Measurements from ENCODE around the gene SEMA4D. TPM values are rescaled to one million over a fixed set of nuclear protein-coding genes. Genes with fewer than 3 reads are reported as not detected.

Gene SEMA4D
- total and polyA plus RNA-seq, 9 of the 15 experiments (the other 6 are each of a cell fraction or from before 2014, with no cell fraction given) = 0.38 to 5.1 (median 1.8) TPM

- POLR2A ChIA-PET = no interaction called here
These were observed 132.4 kb downstream of the SEMA4D start for GRCh38 chr9:89365532-89365912.

More at GRCh38 chr9:89365532-89365912, 132.4 kb downstream of the SEMA4D start:
- CTCF ChIA-PET (ENCODE audit: low intra/inter-chr PET ratio) = no interaction called here
- Histone ChIP-seq H3K4me3 (no peak overlapping the region), H3K36me3 (ENCODE audit: control insufficient read depth, insufficient read depth, low read length) (peaks cover 13% of the 10 kb centered on the region; the same call in 2 of the 3 replicates), H3K4me2 (ENCODE audit: insufficient read depth, low read length) (no peak overlapping the region), H3K9me1 (ENCODE audit: control insufficient read depth, insufficient read depth, low read length) (no peaks in the 10 kb centered on the region), H3K9me3 (replicated peaks; ENCODE audit: control insufficient read depth, insufficient read depth, low read depth, low read length) (no peaks in the 10 kb centered on the region), H3K27ac (ENCODE audit: extremely low read depth, low read depth, low read length) (no peak overlapping the region), H4K20me1 (replicated peaks; ENCODE audit: control insufficient read depth, insufficient read depth, low read length) (no peaks in the 10 kb centered on the region), H3K27me3 (ENCODE audit: control insufficient read depth in 2 of 2, insufficient read depth in 2 of 2, low read length in 2 of 2) (peaks cover 0 to 16% of the 10 kb centered on the region in 2 experiments; a peak in 1 of 5 replicates), H3K4me1 (replicated peaks in 1 of 2; ENCODE audit: control insufficient read depth in 2 of 2, insufficient read depth in 2 of 2, low read length in 2 of 2) (no peaks in the 10 kb centered on the region), H3K9ac (ENCODE audit: insufficient read depth in 1 of 2, low read depth in 2 of 2, low read length in 2 of 2) (no peak overlapping the region), H2AFZ (ENCODE audit: low read depth, low read length) (no peak overlapping the region), H3K79me2 (ENCODE audit: control insufficient read depth, insufficient read depth, low read length) (no peaks in the 10 kb centered on the region)
- WGBS (ENCODE audit: insufficient coverage, low coverage, missing lambda C conversion rate) = 45% methylated on average over 2 of the region's 2 CpGs
- intact Hi-C loops (cut with micrococcal nuclease) (no loop called here), in situ Hi-C loops (cut with MboI) (no loop called here)
- no TSS peak for BruUV-seq (replicated peaks)
- FAIRE-seq (no peak), DNase-seq (ENCODE audit: extremely low read depth in 1 of 4, low spot score in 3 of 4) (no peak), ATAC-seq (no peak)
- TF ChIP-seq KAT8 (IDR thresholded peaks at IDR 0.05; ENCODE audit: low read depth) (no peak), GTF2A2 (tag; IDR thresholded peaks at IDR 0.05) (no peak), CCAR2 (IDR thresholded peaks at IDR 0.05; ENCODE audit: low read depth, low read length) (no peak), HEY1 (CRISPR knock-in tag; IDR thresholded peaks at IDR 0.05; ENCODE audit: borderline replicate concordance) (no peak), NFE2L1 (tag; IDR thresholded peaks at IDR 0.05; ENCODE audit: borderline replicate concordance, low read depth) (no peak), BCLAF1 (IDR thresholded peaks at IDR 0.05; ENCODE audit: borderline replicate concordance in 1 of 2, control insufficient read depth in 1 of 2, low read depth in 2 of 2, low read length in 1 of 2) (no peak), CHD4 (IDR thresholded peaks at IDR 0.05; ENCODE audit: insufficient read depth, insufficient replicate concordance, low read depth, low read length, poor library complexity, severe bottlenecking) (no peak), CREB3 (tag; conservative IDR thresholded peaks at IDR 0.05; ENCODE audit: low read depth) (no peak), CEBPZ (IDR thresholded peaks at IDR 0.05; ENCODE audit: borderline replicate concordance, low read depth, low read length) (no peak)
- TF ChIP-seq, protein P1, sequence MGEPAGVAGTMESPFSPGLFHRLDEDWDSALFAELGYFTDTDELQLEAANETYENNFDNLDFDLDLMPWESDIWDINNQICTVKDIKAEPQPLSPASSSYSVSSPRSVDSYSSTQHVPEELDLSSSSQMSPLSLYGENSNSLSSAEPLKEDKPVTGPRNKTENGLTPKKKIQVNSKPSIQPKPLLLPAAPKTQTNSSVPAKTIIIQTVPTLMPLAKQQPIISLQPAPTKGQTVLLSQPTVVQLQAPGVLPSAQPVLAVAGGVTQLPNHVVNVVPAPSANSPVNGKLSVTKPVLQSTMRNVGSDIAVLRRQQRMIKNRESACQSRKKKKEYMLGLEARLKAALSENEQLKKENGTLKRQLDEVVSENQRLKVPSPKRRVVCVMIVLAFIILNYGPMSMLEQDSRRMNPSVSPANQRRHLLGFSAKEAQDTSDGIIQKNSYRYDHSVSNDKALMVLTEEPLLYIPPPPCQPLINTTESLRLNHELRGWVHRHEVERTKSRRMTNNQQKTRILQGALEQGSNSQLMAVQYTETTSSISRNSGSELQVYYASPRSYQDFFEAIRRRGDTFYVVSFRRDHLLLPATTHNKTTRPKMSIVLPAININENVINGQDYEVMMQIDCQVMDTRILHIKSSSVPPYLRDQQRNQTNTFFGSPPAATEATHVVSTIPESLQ (CRISPR knock-in tag; IDR thresholded peaks at IDR 0.05) = no peak

All from K562 (cell line).